NCI-H2107 treated with DMSO at 0.1 percent for 48 hours (cell line): ENCODE data around the gene CHD9.
"Not testable (repeated sequence)": the region's sequence is repeated elsewhere in the genome, so short reads cannot be mapped to it uniquely, and the experiment has no call there.

Source experiments
- DNase-seq: peaks from one replicate; lab custom pipeline; 2025; ENCODE audit not compliant: unreplicated experiment; lab: John Stamatoyannopoulos, UW

Gene CHD9

GRCh38 chr16:53048139-53048915 is 6.5 kb upstream of the CHD9 start:
- no peak for DNase-seq

DNA sequence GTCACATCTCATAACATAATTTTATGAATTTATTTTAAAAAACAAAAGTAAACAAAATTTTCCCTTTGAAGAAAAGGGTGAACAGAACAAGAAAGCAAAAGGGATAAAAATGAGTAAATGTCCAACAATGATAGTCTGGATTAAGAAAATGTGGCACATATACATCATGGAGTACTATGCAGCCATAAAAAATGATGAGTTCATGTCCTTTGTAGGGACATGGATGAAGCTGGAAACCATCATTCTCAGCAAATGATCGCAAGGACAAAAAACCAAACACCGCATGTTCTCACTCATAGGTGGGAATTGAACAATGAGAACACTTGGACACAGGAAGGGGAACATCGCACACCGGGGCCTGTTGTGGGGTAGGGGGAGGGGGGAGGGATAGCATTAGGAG is 3.5 kb upstream of the CHD9 start:
- DNase-seq = not testable (repeated sequence)

GRCh38 chr16:53052519-53053501 is 2.0 kb upstream of the CHD9 start, which contains the start of gene CHD9NB:
Gene CHD9NB, minus strand, starts transcription at chr16:53052897. Its CDS starts 8,739 bp downstream, at chr16:53044158.
- no peak for DNase-seq

- DNase-seq = no peak
Measured at GRCh38 chr16:53053967-53054669, 673 bp upstream of the CHD9 start.

- no peak for DNase-seq
Measured at GRCh38 chr16:53055541-53056391, 975 bp downstream of the CHD9 start.

DNA sequence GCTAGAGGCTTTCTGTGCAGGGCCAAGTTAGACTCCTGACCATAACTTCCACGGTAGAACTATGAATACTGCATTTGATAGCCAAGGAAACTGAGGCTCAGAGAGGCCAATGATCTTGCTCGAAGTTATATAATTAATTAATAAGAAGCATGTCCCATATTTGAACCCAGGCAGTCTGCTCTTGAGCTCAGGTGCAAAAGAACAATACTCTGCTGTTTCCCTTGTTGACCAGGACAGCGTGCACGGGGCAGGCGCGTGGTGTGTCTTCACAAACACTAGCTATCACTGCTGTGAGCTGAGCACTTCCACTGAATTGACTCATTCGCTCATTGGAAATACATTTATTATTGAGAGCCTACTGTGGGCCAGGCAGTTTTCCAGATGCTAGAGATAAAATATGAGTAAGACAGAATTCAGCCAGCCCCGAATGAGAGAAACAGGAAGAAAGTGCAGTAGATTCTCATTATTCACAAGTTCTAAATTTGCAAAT is 1.6 kb downstream of the CHD9 start:
- DNase-seq = no peak

- DNase-seq = no peak
Measured at GRCh38 chr16:53057658-53058057, 2.9 kb downstream of the CHD9 start.

DNA sequence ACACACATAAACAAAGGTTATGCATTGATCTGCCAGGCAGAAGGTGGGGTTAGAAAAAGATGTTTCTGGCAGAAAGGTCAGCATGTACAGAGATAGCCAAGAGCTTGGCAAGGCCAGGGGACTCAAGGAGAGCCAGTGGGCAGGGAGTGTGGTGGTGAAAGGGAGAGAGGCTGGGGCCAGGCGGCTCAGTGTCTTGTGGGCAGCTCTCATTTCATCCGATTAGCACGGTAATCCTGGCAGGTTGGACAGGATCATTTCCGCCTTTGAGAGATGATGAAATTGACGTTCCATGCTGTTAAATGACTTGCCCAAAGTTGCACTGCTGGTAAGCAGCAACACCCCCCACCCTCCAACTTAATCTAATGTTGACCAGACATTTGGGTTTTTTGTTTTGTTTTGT is 3.6 kb downstream of the CHD9 start:
- DNase-seq = no peak

GRCh38 chr16:53058882-53059281 is 4.1 kb downstream of the CHD9 start:
- DNase-seq = no peak

DNA sequence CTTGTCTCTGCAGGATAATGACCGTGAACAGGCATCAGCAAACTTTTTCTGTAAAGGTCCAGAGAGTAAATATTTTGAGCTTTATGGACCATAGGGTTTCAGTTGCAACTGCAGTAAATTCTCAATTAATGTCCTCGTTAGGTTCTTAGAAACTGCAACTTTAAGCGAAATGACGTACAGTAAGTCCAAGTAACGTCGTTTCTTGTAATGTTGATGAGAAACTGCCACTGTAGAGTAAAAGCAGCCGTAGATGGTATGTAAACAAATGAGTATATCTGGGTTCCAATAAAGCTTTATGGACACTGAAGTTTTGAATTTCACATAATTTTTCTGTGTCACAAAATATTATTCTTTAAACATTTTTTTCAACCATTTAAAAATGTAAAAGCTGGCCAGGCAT is 4.9 kb downstream of the CHD9 start:
- no peak for DNase-seq

DNA sequence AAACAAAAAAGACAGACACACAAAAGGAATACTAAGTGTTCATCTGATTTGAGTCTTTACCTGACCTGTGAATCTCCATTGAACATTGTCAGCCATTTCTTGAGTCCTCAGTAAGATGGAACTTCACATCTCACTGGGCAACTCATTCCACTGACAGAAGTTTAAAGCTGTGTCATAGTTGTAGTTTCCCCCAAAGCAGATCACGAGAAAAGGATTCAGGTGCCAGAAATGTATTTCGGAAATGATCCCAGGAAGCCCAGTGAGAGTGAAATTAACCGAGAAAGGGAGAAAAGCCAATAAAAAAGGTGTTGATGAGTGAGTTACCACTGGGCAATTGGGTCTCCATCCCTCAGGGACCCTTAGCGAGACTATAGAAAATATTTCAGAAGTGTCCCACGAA is 6.5 kb downstream of the CHD9 start:
- DNase-seq = no peak

- DNase-seq = no peak
Measured at GRCh38 chr16:53061701-53062159, 6.9 kb downstream of the CHD9 start.

- no peak for DNase-seq
Measured at GRCh38 chr16:53064081-53064578, 9.3 kb downstream of the CHD9 start.

DNA sequence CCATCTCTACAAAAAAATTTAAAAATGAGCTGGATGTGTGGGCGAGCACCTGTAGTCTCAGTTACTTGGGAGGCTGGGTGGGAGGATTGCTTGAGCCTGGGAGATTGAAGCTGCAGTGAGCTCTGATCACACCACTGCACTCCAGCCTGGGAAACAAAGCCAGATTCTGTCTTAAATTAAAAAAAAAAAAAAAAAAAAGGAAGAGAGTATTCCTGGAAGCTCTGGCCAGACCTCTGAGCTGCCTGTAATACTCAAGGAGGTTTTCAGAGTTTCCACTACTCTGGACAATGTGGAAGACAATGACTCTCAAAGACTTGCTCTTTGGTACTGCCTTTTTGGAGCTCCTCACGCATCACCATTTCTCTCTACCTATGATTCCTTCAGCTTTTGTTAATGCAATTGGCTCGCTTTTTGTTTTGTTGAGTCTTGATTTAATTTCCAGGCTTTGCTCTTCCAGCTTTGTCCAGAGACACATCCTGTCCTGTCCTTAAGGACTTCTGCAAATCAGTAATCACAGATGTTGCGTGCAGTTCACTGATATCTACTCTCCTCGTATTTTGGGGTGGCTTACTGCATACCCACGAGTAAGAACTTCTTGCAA is 10.8 kb downstream of the CHD9 start:
- no peak for DNase-seq

GRCh38 chr16:53067675-53068074 is 12.9 kb downstream of the CHD9 start:
- DNase-seq = no peak

GRCh38 chr16:53068423-53068833 is 13.6 kb downstream of the CHD9 start:
- DNase-seq = no peak

- DNase-seq = no peak
Measured at GRCh38 chr16:53069772-53070171, 15.0 kb downstream of the CHD9 start.

- no peak for DNase-seq
Measured at GRCh38 chr16:53071748-53072301, 17.0 kb downstream of the CHD9 start.

DNA sequence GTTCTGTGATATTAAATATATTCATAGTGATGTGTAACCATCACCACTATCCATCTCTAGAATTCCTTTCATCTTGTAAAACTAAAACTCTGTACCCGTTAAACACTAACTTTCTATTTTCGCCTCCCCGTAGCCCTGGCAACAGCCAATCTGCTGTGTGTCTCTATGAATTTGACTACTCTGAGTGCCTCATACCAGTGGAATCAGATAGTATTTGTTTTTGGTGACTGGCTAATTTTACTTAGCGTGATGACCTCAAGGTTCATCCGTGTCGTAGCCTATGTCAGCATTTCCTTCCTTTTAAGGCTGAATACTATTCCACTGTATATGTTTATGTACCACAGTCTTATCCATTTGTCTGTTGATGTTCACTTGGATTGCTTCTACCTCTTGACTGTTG is 18.2 kb downstream of the CHD9 start:
- DNase-seq = no peak
